Mesendoderm (in vitro differentiated cells): ENCODE results near the gene RPGRIP1L.

ENCODE experiments used
- DNase-seq: peaks from one replicate; pipeline ENCODE4 v3.0.0; 2013
- H2AK5ac ChIP-seq: 2 replicates; pipeline ENCODE4 v1.6.1; 2013; ENCODE audit warnings: low read length, inconsistent platforms
- H2BK120ac ChIP-seq: 2 replicates; pipeline ENCODE4 v1.6.1; 2013; ENCODE audit warnings: low read depth, mild to moderate bottlenecking, low read length, moderate library complexity, mixed read lengths
- H2BK15ac ChIP-seq: replicated peaks from 2 replicates; pipeline ENCODE4 v1.6.1; 2013; ENCODE audit warnings: low read depth, mild to moderate bottlenecking, moderate library complexity
- H2BK5ac ChIP-seq: 2 replicates; pipeline ENCODE4 v1.6.1; 2013; ENCODE audit warnings: low read length, inconsistent platforms
- H3K18ac ChIP-seq: 2 replicates; pipeline ENCODE4 v1.6.1; 2013; ENCODE audit warnings: mild to moderate bottlenecking, low read length, mixed read lengths
- H3K23ac ChIP-seq: one replicate; pipeline ENCODE4 v1.6.1; 2013; ENCODE audit warnings: low read length
- H3K27ac ChIP-seq: 2 replicates; pipeline ENCODE4 v1.5.1; 2013; ENCODE audit warnings: low read depth, mild to moderate bottlenecking, inconsistent platforms, low read length, moderate library complexity
- H3K27me3 ChIP-seq: 2 replicates; pipeline ENCODE4 v1.6.1; 2013; ENCODE audit warnings: low read length, control low read depth, mild to moderate bottlenecking, inconsistent platforms; ENCODE audit not compliant: insufficient read depth, poor library complexity
- H3K36me3 ChIP-seq: 2 replicates; pipeline ENCODE4 v1.6.1; 2013; ENCODE audit warnings: low read length, inconsistent platforms; ENCODE audit not compliant: control insufficient read depth, insufficient read depth
- H3K4ac ChIP-seq: one replicate; pipeline ENCODE4 v1.6.1; 2013; ENCODE audit warnings: low read depth, mild to moderate bottlenecking, low read length, moderate library complexity
- H3K4me1 ChIP-seq: 2 replicates; pipeline ENCODE4 v1.6.1; 2013; ENCODE audit warnings: low read depth, low read length, inconsistent platforms; ENCODE audit not compliant: control insufficient read depth
- H3K4me2 ChIP-seq: 2 replicates; pipeline ENCODE4 v1.6.1; 2013; ENCODE audit warnings: low read length
- H3K4me3 ChIP-seq: 2 replicates; pipeline ENCODE4 v1.5.1; 2013; ENCODE audit warnings: mild to moderate bottlenecking, low read length
- H3K56ac ChIP-seq: one replicate; pipeline ENCODE4 v1.6.1; 2013; ENCODE audit warnings: low read length
- H3K79me1 ChIP-seq: 2 replicates; pipeline ENCODE4 v1.6.1; 2013; ENCODE audit warnings: low read length, inconsistent platforms
- H3K79me2 ChIP-seq: 2 replicates; pipeline ENCODE4 v1.6.1; 2013; ENCODE audit warnings: mild to moderate bottlenecking, low read length; ENCODE audit not compliant: control insufficient read depth, insufficient read depth
- H3K9ac ChIP-seq: 2 replicates; pipeline ENCODE4 v1.6.1; 2013; ENCODE audit warnings: low read length, inconsistent platforms
- H4K5ac ChIP-seq: one replicate; pipeline ENCODE4 v1.6.1; 2013; ENCODE audit warnings: low read length
- H4K8ac ChIP-seq: one replicate; pipeline ENCODE4 v1.6.1; 2013; ENCODE audit warnings: low read depth, mild to moderate bottlenecking, control low read depth, low read length, moderate library complexity
- WGBS: extraction: QIAGEN DNeasy Blood & Tissue Kit; methylation state at CpG from one replicate; pipeline ENCODE4 v1.1.7; 2013; ENCODE audit warnings: low lambda C conversion rate, missing lambda C conversion rate; ENCODE audit not compliant: insufficient coverage; ENCODE audit errors: extremely low coverage; 5-methylcytosine and 5-hydroxymethylcytosine counted together

RPGRIP1L gene

DNA sequence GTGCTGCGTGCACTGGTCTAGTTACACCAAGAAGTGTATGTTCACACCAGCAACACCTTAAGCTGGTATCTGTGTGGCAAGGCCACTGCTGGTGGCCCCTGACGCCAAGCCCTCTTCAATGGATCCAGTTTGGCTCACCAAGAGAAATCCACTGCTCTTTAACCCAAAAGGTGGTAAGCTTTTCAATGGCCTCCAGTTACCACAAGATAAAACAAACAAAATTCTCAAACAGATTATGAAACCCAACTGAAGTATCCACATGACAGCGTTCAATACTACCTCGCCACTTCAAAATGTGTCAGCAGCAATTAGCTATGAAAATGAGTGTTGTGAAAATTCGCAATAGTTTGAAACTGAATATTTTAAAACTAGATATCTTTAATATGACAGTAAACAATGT is 104.1 kb downstream of the RPGRIP1L start:
- Histone ChIP-seq H3K4me3 (no peak overlapping the region), H2AK5ac (no peak overlapping the region), H3K4ac (no peak overlapping the region), H4K8ac (no peak overlapping the region), H3K23ac (no peak overlapping the region), H2BK5ac (no peak overlapping the region), H4K5ac (no peak overlapping the region), H3K27me3 (no peaks in the 10 kb centered on the region), H3K79me2 (no peaks in the 10 kb centered on the region), H3K18ac (no peak overlapping the region), H3K79me1 (no peaks in the 10 kb centered on the region), H2BK120ac (no peak overlapping the region), H3K4me2 (no peak overlapping the region), H3K36me3 (no peaks in the 10 kb centered on the region), H2BK15ac (no peak overlapping the region), H3K56ac (no peak overlapping the region), H3K4me1 (no peaks in the 10 kb centered on the region), H3K9ac (no peak overlapping the region), H3K27ac (no peak overlapping the region)
- DNase-seq, result no peak
- no CpG with 5 or more reads among the region's 5 CpGs for WGBS

DNA sequence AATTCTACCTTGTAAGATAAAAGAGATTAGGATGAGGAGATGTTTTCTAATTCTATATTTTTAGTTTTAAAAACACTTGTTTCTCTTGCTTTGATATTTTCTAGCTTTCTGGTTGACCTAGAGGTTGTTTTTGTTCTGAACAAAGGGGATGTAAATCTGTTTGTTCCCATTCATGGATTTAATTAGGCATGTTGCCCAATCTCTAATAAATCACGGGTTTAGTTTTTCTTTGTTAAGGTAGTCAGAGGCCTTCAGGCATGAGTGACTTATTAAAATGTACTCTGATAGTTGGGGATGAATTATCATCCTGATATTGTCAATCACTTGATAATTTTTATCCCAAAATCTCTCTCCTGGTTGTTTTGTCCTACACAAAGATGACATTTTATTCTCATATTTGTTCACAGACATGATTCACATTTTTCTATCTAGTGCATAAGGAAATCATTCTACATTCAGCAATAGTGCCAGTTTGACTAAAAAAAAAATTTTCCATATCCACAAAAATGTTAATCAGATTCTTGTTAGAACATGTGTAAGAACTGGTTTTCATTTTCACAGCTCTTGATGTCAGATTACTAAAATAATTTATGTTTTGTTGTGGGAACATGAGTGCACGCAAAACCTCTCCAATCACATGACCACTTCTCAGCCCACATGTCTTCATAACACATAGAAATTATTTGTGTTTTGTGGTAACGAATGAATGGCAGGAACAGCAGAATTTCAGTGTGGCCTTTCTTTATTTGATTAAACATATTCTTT is 105.0 kb downstream of the RPGRIP1L start:
- no peak overlapping the region for H3K9ac ChIP-seq
- no CpG with 5 or more reads among the region's 3 CpGs for WGBS
- no peak overlapping the region for H2BK120ac ChIP-seq
- no peak overlapping the region for H2BK5ac ChIP-seq
- no peak overlapping the region for H3K4me3 ChIP-seq
- no peak overlapping the region for H3K18ac ChIP-seq
- no peak overlapping the region for H3K27ac ChIP-seq
- H4K8ac ChIP-seq, result no peak overlapping the region
- no peak for DNase-seq
- no peaks in the 10 kb centered on the region for H3K27me3 ChIP-seq
- no peak overlapping the region for H3K56ac ChIP-seq
- H2AK5ac ChIP-seq, result no peak overlapping the region
- no peaks in the 10 kb centered on the region for H3K79me2 ChIP-seq
- no peaks in the 10 kb centered on the region for H3K4me1 ChIP-seq
- no peaks in the 10 kb centered on the region for H3K79me1 ChIP-seq
- H3K23ac ChIP-seq, result no peak overlapping the region
- H3K4me2 ChIP-seq, result no peak overlapping the region
- no peak overlapping the region for H4K5ac ChIP-seq
- H3K4ac ChIP-seq, result no peak overlapping the region
- H3K36me3 ChIP-seq, result no peaks in the 10 kb centered on the region
- H2BK15ac ChIP-seq, result no peak overlapping the region

DNA sequence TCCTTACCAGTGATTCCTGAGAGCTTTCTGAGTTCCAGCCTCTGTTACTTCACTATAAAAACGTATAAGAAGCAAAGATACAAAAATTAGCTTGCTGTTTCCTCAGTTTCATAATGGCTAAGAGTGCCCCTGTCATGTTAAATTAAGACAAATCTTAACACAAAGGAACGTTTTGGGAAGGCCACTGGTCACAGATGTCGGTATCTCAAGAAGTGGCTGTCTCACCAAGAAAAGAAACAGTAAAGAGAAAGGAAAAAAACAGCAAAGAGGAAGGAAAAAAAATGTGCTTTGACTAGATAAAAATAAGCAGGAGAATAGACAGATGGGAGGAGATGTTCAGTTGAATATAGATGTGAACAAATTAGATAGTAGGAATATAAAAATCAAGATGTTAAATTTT is 105.9 kb downstream of the RPGRIP1L start:
- no peaks in the 10 kb centered on the region for H3K79me2 ChIP-seq
- H3K18ac ChIP-seq, result no peak overlapping the region

DNA sequence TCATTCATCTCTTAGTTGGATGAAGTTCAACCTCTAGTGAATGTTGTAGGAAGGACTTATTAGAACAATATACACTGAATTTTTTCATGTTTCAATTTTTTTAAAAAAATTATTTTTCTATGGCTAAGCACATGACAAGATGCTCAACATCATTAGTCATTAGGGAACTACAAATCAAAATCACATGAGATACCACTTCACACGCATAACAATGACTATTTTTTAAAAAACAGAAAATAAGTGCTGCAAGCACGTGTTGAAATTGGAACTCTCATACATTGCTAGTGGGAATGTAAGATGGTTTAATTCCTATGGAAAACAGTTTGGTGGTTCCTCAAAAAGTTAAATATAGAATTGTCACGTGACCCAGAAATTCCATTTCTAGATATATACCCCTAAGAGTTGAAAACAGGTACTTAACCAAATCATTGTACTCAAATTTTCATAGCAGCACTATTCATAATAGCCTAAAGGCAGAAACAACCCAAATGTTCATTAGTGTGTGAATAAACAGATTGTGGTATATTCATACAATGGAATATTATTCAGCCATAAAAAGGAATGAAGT is 115.5 kb downstream of the RPGRIP1L start:
- Histone ChIP-seq H3K4ac (no peak overlapping the region), H3K4me3 (no peak overlapping the region), H2BK120ac (no peak overlapping the region), H3K4me1 (no peaks in the 10 kb centered on the region), H2AK5ac (no peak overlapping the region), H3K56ac (no peak overlapping the region), H4K8ac (no peak overlapping the region), H2BK15ac (no peak overlapping the region), H3K79me2 (no peaks in the 10 kb centered on the region), H3K23ac (no peak overlapping the region), H2BK5ac (no peak overlapping the region), H3K27me3 (no peaks in the 10 kb centered on the region), H3K9ac (no peak overlapping the region), H3K18ac (no peak overlapping the region), H4K5ac (no peak overlapping the region), H3K36me3 (no peaks in the 10 kb centered on the region), H3K27ac (no peak overlapping the region), H3K79me1 (no peaks in the 10 kb centered on the region), H3K4me2 (no peak overlapping the region)
- DNase-seq, result no peak
- WGBS, result no CpG with 5 or more reads among the region's 3 CpGs

More for the DNA sequence above, 105.9 kb downstream of the RPGRIP1L start:
- no peak for DNase-seq
- H3K4me2 ChIP-seq, result no peak overlapping the region
- H4K5ac ChIP-seq, result no peak overlapping the region
- no CpG with 5 or more reads among the region's 3 CpGs for WGBS
- H3K27ac ChIP-seq, result no peak overlapping the region
- H3K23ac ChIP-seq, result no peak overlapping the region
- H2BK15ac ChIP-seq, result no peak overlapping the region
- H3K4me1 ChIP-seq, result no peaks in the 10 kb centered on the region
- H3K79me1 ChIP-seq, result no peaks in the 10 kb centered on the region
- no peak overlapping the region for H4K8ac ChIP-seq
- no peaks in the 10 kb centered on the region for H3K36me3 ChIP-seq
- no peak overlapping the region for H3K4me3 ChIP-seq
- H3K27me3 ChIP-seq, result no peaks in the 10 kb centered on the region
- H2BK120ac ChIP-seq, result no peak overlapping the region
- H3K56ac ChIP-seq, result no peak overlapping the region
- H3K4ac ChIP-seq, result no peak overlapping the region
- no peak overlapping the region for H2AK5ac ChIP-seq
- no peak overlapping the region for H2BK5ac ChIP-seq
- no peak overlapping the region for H3K9ac ChIP-seq

DNA sequence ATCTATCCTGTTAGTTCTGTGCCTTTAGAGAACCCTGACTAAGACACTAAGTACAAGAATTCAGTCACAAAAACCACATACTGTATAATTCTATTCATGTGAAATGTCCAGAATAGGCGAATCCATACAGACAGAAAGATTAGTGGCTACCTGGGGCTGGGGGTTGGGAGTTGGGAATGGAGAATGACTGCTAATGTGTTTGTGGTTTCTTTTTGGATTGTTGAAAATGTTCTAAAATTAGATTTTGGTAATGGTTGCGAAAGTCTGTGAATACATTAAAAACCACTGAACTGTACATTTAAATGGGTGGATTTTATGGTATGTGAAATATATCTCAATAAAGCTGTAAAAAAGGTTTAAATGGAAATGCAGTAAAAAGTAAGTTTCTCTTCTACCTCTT is 120.3 kb downstream of the RPGRIP1L start:
- no peak overlapping the region for H3K18ac ChIP-seq
- no peak overlapping the region for H2AK5ac ChIP-seq
- H2BK15ac ChIP-seq, result no peak overlapping the region
- no peak overlapping the region for H3K4ac ChIP-seq
- no peaks in the 10 kb centered on the region for H3K36me3 ChIP-seq
- H3K79me2 ChIP-seq, result no peaks in the 10 kb centered on the region
- H3K79me1 ChIP-seq, result no peaks in the 10 kb centered on the region
- no peak for DNase-seq
- no peak overlapping the region for H4K5ac ChIP-seq
- H3K4me1 ChIP-seq, result no peaks in the 10 kb centered on the region
- no peak overlapping the region for H3K4me2 ChIP-seq
- no peak overlapping the region for H3K56ac ChIP-seq
- H3K4me3 ChIP-seq, result no peak overlapping the region
- no peak overlapping the region for H2BK120ac ChIP-seq
- H3K9ac ChIP-seq, result no peak overlapping the region
- H3K27me3 ChIP-seq, result no peaks in the 10 kb centered on the region
- no peak overlapping the region for H3K23ac ChIP-seq
- no peak overlapping the region for H3K27ac ChIP-seq
- no peak overlapping the region for H4K8ac ChIP-seq
- WGBS, result 100% methylated on average over 1 of the region's 2 CpGs
- no peak overlapping the region for H2BK5ac ChIP-seq

DNA sequence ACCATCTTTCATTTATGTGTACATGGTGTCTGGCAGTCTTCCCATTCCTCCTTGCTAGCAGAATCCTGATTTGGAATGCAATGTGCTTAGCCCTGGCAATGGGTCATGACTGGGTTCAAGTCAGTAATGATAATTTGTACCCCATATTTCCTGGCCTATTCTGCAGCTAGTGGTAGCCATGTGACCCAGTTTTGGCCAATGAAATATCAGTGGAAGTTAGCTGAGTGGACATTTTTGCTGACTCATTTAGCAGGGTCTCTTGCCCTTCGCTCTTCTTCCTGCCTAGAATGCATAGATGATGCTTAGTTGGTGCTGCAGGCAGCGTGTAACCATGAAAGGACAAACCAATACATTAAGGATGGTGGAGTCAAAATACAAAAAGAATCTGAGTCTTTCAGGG is 121.9 kb downstream of the RPGRIP1L start:
- Histone ChIP-seq H3K4me2 (no peak overlapping the region), H3K79me2 (no peaks in the 10 kb centered on the region), H2BK120ac (no peak overlapping the region), H3K4me1 (no peaks in the 10 kb centered on the region), H3K27me3 (no peaks in the 10 kb centered on the region), H2BK15ac (no peak overlapping the region), H3K4ac (no peak overlapping the region), H3K56ac (no peak overlapping the region), H2AK5ac (no peak overlapping the region), H3K23ac (no peak overlapping the region), H3K18ac (no peak overlapping the region), H4K8ac (no peak overlapping the region), H4K5ac (no peak overlapping the region), H3K36me3 (no peaks in the 10 kb centered on the region), H3K9ac (no peak overlapping the region), H3K4me3 (no peak overlapping the region), H3K79me1 (no peaks in the 10 kb centered on the region), H2BK5ac (no peak overlapping the region), H3K27ac (no peak overlapping the region)
- no peak for DNase-seq
- WGBS, result no CpG with 5 or more reads among the region's 2 CpGs
